Thyroid gland (tissue), 4 donors: ENCODE measurements around the gene ALG12. TPM values are rescaled to one million over a fixed set of nuclear protein-coding genes. Genes with fewer than 3 reads are reported as not detected.

Experiments used
- DNase-seq, 2 donors: peaks; one replicate each; pipeline ENCODE4 v3.0.0-alpha.2; 2019
- H3K27ac ChIP-seq, 3 donors: fragments of 200-600 bp; sonication (generic); 1 replicate in 2 of 3; 2 replicates in 1 of 3; pipeline ENCODE4 v1.5.1; 2016 to 2019; ENCODE audit warnings: mild to moderate bottlenecking in 1 of 3, moderate library complexity in 1 of 3
- H3K27me3 ChIP-seq: fragments of 200-600 bp; sonication (generic); one replicate; pipeline ENCODE4 v1.5.1; 2019
- H3K36me3 ChIP-seq, 2 donors: fragments of 200-600 bp; sonication (generic); one replicate each; pipeline ENCODE4 v1.5.1; 2016 to 2019
- H3K4me1 ChIP-seq, 2 donors: fragments of 200-600 bp; sonication (generic); one replicate each; pipeline ENCODE4 v1.5.1; 2017 to 2019
- H3K4me3 ChIP-seq, 3 donors: fragments of 200-600 bp; sonication (generic); replicated peaks in 1 of 3; 1 replicate in 2 of 3; 2 replicates in 1 of 3; pipeline ENCODE4 v1.5.1; 2016; ENCODE audit warnings: mild to moderate bottlenecking in 1 of 3
- H3K9me3 ChIP-seq: fragments of 200-600 bp; sonication (generic); one replicate; pipeline ENCODE4 v1.5.1; 2017
- POLR2A ChIP-seq, 2 donors: fragments of 450-650 bp; IDR thresholded peaks; one replicate each; pipeline ENCODE4 v1.6.1; 2017; ENCODE audit warnings: antibody characterized with exemption in 2 of 2, mild to moderate bottlenecking in 2 of 2, moderate library complexity in 1 of 2
- WGBS, 2 donors: methylation state at CpG; one replicate each; pipeline ENCODE4 v1.1.5; 2017; 5-methylcytosine and 5-hydroxymethylcytosine counted together
- intact Hi-C: fragments of 100-400 bp; cut with DNase I; formaldehyde crosslinking; loops from one replicate; pipeline ENCODE4 v1.15.1; 2023
- total RNA-seq, 4 donors: library from RNA; depleted of rRNA; stranded (reverse); fragments of >200 nt; gene quantifications; one replicate each; pipeline ENCODE4 v1.2.3, GENCODE V29; 2016
- TF ChIP-seq, protein P1 (sequence below), 6 experiments: fragments of 200-600 bp in 3 of 6; fragments of 450-650 bp in 3 of 6; sonication (generic) in 3 of 6; IDR thresholded peaks; one replicate each; pipeline ENCODE4 v1.5.1; 2016 to 2019; ENCODE audit warnings: antibody characterized with exemption in 6 of 6, mild to moderate bottlenecking in 2 of 6, inconsistent platforms in 1 of 6, moderate library complexity in 1 of 6

The ALG12 gene
- total RNA-seq, 4 donors from 2014 or later, result 25.5 to 60.5 (median 52.2) TPM

- no peak for TF ChIP-seq POLR2A (IDR thresholded peaks at IDR 0.05)
- TF ChIP-seq, protein P1, sequence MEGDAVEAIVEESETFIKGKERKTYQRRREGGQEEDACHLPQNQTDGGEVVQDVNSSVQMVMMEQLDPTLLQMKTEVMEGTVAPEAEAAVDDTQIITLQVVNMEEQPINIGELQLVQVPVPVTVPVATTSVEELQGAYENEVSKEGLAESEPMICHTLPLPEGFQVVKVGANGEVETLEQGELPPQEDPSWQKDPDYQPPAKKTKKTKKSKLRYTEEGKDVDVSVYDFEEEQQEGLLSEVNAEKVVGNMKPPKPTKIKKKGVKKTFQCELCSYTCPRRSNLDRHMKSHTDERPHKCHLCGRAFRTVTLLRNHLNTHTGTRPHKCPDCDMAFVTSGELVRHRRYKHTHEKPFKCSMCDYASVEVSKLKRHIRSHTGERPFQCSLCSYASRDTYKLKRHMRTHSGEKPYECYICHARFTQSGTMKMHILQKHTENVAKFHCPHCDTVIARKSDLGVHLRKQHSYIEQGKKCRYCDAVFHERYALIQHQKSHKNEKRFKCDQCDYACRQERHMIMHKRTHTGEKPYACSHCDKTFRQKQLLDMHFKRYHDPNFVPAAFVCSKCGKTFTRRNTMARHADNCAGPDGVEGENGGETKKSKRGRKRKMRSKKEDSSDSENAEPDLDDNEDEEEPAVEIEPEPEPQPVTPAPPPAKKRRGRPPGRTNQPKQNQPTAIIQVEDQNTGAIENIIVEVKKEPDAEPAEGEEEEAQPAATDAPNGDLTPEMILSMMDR (IDR thresholded peaks at IDR 0.05), result no peak
- Histone ChIP-seq H3K27me3 (no peaks in the 10 kb centered on the region), H3K36me3 (peaks cover 20 to 29% of the 10 kb centered on the region in 2 donors), H3K27ac (peak overlapping the region; percentile 51 to 97 (median 96)), H3K4me1 (peaks cover 42 to 77% of the 10 kb centered on the region in 2 donors), H3K4me3 (peak overlapping the region in 1 of 3 donors; percentile 83), H3K9me3 (no peaks in the 10 kb centered on the region)
- intact Hi-C loops, result no loop called here
- DNase-seq, result peak in 1 of 2 donors; percentile 12
- WGBS, 2 donors, result 72 to 90% methylated on average over 4 to 11 of the region's 22 CpGs
These were observed 47.1 kb upstream of the ALG12 start for GRCh38 chr22:49965091-49966040.

DNA sequence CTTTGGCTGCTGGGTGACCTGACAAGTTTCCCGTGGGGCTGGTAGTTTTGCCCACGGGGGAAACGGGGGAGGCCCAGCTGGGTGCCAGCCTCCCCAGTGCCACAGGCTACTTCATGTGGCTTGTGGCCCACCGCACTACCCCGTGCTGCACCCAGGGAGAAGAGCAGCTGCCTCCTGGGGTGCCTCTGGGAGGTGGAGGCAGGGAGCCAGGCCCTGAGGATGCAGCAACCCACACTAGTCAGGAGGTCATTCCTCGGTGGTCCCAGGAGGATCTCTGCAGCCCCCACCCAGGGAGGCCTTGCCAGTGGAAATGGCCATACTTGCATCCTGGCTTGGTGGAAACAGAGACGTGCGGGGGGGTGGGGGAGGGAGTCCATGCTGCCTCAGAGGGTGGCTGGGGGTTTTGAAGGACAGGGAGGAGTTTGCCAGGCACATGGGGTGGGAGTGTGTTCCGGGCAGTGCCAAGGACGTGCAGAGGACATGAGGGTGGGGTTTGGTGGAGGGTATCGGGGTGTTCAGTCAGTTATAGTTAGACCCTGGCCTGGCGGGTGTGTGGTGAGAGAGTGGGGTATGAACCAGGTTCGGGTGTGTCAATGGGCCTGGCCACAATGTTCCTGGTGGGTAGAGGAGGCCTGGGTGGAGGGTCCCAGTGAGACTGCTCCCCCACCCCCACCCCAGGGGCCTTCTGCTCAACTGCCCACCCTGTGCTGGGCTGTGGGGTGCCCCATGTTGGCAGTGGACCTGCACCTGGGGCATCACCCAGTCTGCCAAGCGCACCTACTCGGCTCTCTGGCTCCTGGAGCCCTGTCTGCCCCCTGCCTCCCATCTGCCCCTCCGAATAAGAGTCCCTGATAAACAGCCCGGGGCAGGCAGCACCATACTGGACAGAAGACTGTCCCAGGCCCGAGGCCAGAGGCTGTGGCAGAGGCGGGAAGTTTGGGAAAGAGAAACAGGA is 46.2 kb upstream of the ALG12 start:
- no peaks in the 10 kb centered on the region for H3K9me3 ChIP-seq
- no peaks in the 10 kb centered on the region for H3K27me3 ChIP-seq
- peak overlapping the region in 1 of 3 donors; percentile 83 for H3K4me3 ChIP-seq
- WGBS, 2 donors, result 73 to 82% methylated on average over 14 to 16 of the region's 19 CpGs
- DNase-seq, result peak in 1 of 2 donors; percentile 3
- peaks cover 46 to 73% of the 10 kb centered on the region in 2 donors for H3K4me1 ChIP-seq
- H3K27ac ChIP-seq, result peak overlapping the region; percentile 44 to 97 (median 96)
- intact Hi-C loops, result no loop called here
- peaks cover 20 to 29% of the 10 kb centered on the region in 2 donors for H3K36me3 ChIP-seq
- no peak for TF ChIP-seq POLR2A (IDR thresholded peaks at IDR 0.05)
- TF ChIP-seq, protein P1 (IDR thresholded peaks at IDR 0.05), result no peak

- Histone ChIP-seq H3K4me1 (peaks cover 49 to 73% of the 10 kb centered on the region in 2 donors), H3K36me3 (peaks cover 20 to 29% of the 10 kb centered on the region in 2 donors), H3K27ac (peak overlapping the region; percentile 30 to 97 (median 96)), H3K4me3 (peak overlapping the region in 1 of 3 donors; percentile 83), H3K9me3 (no peaks in the 10 kb centered on the region), H3K27me3 (no peaks in the 10 kb centered on the region)
- WGBS, 2 donors, result 70% methylated on average over 6 of the region's 6 CpGs
- intact Hi-C loops, result no loop called here
- peak in 1 of 2 donors; percentile 19 for DNase-seq
- TF ChIP-seq POLR2A (IDR thresholded peaks at IDR 0.05), result no peak
- TF ChIP-seq, protein P1 (IDR thresholded peaks at IDR 0.05), result no peak
These were observed 45.4 kb upstream of the ALG12 start for GRCh38 chr22:49963647-49964026.

DNA sequence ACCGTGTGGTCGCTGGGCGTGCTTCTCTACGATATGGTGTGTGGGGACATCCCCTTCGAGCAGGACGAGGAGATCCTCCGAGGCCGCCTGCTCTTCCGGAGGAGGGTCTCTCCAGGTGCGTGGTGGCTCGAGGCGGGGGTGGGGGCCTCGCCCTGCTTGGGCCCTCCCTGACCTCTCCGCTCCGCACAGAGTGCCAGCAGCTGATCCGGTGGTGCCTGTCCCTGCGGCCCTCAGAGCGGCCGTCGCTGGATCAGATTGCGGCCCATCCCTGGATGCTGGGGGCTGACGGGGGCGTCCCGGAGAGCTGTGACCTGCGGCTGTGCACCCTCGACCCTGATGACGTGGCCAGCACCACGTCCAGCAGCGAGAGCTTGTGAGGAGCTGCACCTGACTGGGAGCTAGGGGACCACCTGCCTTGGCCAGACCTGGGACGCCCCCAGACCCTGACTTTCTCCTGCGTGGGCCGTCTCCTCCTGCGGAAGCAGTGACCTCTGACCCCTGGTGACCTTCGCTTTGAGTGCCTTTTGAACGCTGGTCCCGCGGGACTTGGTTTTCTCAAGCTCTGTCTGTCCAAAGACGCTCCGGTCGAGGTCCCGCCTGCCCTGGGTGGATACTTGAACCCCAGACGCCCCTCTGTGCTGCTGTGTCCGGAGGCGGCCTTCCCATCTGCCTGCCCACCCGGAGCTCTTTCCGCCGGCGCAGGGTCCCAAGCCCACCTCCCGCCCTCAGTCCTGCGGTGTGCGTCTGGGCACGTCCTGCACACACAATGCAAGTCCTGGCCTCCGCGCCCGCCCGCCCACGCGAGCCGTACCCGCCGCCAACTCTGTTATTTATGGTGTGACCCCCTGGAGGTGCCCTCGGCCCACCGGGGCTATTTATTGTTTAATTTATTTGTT is 44.8 kb upstream of the ALG12 start:
- TF ChIP-seq, protein P1 (IDR thresholded peaks at IDR 0.05), result no peak
- no peak for TF ChIP-seq POLR2A (IDR thresholded peaks at IDR 0.05)
- Histone ChIP-seq H3K27me3 (no peaks in the 10 kb centered on the region), H3K4me1 (peaks cover 49 to 68% of the 10 kb centered on the region in 2 donors), H3K4me3 (peak overlapping the region in 2 of 3 donors; percentile 17 to 83), H3K27ac (peak overlapping the region; percentile 96 to 97 (median 97)), H3K36me3 (peaks cover 20 to 29% of the 10 kb centered on the region in 2 donors), H3K9me3 (no peaks in the 10 kb centered on the region)
- intact Hi-C loops, result no loop called here
- peak in 1 of 2 donors; percentile 20 for DNase-seq
- 79 to 83% methylated on average over 35 to 45 of the region's 63 CpGs for WGBS, 2 donors
